HG03280 (cell line): ENCODE data around the gene ARHGAP12.
"Not testable (repeated sequence)": the region's sequence is repeated elsewhere in the genome, so short reads cannot be mapped to it uniquely, and the experiment has no call there.

Source experiments
- ATAC-seq: cut with Tn5 transposase; IDR thresholded peaks from one replicate; pipeline ENCODE4 v1.9.1; 2021; ENCODE audit warnings: mild to moderate bottlenecking, moderate library complexity; ENCODE audit not compliant: unreplicated experiment

Gene ARHGAP12

DNA sequence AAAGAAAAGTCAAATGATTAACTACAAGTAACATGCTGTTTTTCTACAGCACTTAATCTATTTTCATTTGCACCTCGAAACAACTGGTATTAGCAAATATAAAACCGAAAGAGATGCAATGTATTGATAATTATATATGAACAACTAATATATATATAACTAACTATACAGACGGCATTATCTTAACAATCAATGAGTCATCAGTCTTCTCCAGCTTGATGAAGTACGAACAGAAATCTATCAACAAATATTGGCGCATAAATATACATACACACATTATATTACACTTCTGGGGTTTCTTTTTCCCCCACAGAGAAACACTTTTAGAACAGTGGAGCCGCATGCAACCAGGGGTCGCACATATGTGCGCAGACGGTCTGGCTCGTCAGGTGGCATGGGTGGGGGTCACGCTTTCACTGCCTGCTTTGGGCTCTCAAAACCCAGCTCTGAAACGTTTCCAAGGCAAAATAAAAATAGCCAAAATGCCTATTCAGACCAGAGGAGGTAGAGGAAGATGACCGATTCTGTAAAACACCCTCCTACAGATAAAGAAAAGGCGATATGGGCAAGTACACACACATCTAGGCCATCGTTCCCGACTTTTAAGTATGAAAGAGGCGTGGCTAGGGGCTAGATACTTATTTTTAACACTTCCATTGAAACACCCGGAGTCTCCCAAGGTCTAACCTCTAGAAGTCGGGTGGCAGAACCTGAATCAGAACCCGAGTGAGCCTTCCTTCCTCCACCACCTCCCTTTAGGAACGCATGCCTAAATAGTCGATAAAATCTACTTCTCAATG lies 1.7 kb downstream of the ARHGAP12 start:
- ATAC-seq, result no peak

DNA sequence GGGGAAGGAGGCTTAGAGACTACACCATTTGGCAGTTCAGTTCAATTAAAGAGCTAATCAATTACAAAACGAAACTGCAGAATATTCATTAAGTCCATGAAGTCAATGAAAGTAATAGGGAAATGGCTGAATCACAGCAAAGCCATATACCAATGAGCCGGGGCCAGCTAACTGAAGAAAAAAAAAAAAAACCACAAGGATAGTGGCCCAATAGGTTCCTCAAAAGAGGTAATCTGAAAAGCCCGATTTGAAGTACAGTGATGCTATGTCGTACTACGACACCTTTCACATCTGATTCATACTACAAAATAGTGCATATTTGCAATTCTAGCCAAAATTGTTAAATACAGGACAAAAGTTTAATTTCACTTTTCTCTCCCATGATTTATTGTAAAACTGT lies 2.5 kb downstream of the ARHGAP12 start:
- no peak for ATAC-seq

DNA sequence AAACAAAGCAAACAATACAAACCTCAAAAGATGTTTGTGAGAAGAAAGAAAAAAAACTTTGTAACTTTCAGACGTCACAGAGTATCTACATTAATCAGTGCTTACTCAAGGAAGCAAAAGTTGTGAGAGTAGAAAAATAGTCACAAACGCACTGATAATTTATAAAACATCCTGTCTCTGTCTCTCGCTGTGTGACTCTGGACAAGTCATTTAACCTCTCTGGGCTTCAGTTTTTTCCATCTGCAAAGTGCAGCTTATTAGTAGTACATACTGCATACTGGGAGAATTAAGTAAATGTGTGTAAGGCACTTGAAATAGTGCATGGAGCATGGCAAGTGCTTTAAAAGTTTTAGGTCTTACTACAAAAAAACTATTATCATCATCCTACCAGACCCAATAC lies 3.8 kb downstream of the ARHGAP12 start:
- no peak for ATAC-seq

GRCh38 chr10:31923389-31923788 lies 5.2 kb downstream of the ARHGAP12 start:
- no peak for ATAC-seq

- ATAC-seq, result peak; percentile 66
Observed at GRCh38 chr10:31921031-31921430, 7.6 kb downstream of the ARHGAP12 start.

- ATAC-seq, result peak; percentile 65
Observed at GRCh38 chr10:31920538-31920937, 8.1 kb downstream of the ARHGAP12 start.

- ATAC-seq, result no peak
Observed at GRCh38 chr10:31918671-31919409, 9.8 kb downstream of the ARHGAP12 start.

DNA sequence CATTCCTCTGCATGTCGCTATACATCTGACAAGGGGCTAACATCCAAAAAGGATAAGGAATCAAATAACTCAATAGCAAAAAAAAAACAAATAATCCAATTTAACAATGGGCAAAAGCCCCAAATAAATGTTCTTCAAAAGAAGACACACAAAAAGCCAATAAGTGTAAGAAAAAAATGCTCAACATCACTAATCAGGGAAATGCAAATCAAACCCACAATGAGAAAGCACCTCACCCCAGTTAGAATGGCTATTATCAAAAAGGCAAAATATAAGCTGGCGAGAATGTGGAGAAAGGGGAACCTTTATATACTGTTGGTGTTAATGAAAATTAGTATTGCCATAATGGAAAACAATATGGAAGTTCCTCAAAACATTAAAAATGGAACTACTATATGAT lies 14.3 kb downstream of the ARHGAP12 start:
- no peak for ATAC-seq

- no peak for ATAC-seq
Observed at GRCh38 chr10:31912898-31913850, 15.5 kb downstream of the ARHGAP12 start.

DNA sequence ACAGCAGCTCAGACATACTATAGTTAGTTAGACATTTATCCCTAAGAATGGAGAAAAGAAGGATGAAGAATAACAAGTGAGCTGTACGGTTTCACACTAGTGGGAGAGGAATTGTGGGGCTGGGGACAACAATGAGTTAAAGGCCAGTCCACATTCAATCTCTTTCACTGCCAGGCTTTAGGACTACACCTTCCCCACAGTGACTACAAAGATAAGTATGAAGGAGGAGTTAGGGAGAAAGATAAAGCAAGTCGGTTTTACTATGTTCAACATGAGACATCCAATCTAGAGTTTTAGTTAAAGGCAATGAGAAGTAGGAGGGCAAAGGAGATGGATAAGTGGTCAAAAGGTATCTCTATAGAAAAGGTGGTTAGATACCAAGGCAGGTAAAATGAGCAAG lies 16.3 kb downstream of the ARHGAP12 start:
- ATAC-seq, result no peak

DNA sequence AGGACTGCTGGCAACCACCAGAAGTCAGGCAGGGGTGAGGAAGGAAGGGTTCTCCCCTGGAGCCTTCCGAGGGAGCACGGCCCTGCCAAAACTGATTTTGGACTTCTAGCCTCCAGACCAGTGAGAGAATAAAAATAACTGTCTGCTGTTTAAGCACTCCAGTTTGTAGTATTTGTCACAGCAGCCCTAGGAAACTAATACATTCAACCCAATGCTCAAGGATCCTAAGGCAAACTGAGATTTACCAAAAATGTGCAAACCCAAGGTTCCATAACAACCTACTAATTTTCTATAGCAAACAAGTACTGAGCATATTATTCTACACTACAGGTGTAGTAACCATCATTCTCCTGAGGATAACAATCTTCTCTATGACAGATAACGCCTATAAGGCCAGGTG lies 18.6 kb downstream of the ARHGAP12 start:
- ATAC-seq, result no peak

DNA sequence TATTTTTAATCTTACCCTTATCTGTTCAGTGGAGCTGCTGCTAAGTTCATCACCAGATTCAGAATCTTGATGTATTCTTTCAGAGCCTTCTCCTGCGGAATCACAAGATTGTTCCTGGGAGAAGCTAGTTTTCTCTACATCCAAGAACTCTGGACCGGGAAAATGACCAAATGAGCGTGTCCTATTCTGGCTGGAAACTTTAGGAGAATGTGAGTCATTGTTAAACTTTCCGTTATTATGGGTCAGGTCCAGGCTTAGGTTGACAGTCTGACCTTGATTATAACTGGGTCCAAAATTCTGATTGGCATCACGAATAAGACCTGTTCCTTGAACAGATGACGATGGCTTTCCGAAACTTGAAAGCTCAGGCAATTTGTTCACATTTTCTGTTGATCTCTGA lies 20.5 kb downstream of the ARHGAP12 start:
- ATAC-seq, result no peak

DNA sequence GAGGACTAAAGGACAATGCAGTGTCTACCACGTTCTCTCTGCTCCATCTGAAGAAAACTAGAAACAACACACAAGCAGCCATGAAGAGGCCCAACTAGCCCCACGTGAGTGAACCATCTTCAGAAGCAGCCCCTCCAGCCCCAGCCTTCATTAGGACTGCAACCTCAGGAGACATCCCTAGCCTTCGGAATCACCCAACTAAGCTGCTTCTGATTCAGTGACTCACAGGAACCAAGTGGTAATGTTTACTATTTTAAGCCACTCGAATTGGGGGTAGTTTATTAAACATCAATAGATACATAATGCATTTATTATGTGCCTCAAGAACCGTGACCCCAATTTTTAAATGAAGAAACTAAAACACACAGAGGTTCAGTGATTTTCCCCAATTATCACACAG lies 22.6 kb downstream of the ARHGAP12 start:
- ATAC-seq, result no peak

GRCh38 chr10:31905586-31905985 lies 23.0 kb downstream of the ARHGAP12 start:
- no peak for ATAC-seq

DNA sequence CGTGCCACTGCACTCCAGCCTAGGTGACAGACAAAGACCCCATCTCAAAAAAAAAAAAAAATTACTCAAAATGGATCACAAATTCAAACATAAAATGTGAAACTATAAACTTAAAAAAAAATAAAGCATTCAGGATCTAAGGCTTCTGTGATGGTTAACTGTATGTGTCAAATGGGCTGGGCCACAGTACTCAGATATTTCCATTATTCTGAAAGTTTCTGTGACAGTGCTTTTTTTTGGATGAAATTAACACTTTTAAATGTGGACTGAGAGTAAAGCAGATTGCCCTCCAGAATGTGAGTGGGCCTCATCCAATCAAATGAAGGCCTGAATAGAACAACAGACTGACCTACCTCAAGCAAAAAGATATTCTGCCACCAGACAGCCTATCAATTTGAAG lies 26.0 kb downstream of the ARHGAP12 start:
- ATAC-seq, result no peak

DNA sequence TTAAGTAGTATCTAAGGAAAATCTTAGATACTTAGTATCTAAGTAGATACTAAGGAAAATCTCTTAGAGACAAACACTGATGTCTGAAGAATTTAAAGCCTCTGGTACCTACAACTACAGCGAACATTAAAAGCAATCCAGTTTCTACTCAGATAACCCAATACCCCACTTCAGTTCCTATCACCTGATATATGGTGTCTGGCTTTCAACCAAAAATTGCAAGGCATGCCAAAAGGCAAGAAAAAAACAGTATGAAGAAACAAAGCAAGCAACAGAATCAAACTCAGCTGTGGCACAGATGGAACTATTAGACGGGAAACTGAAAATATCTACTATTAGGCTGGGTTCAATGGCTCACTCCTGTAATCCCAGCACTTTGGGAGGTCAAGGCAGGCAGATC lies 31.1 kb downstream of the ARHGAP12 start:
- ATAC-seq, result no peak

GRCh38 chr10:31896968-31897384 lies 31.7 kb downstream of the ARHGAP12 start:
- ATAC-seq, result no peak

DNA sequence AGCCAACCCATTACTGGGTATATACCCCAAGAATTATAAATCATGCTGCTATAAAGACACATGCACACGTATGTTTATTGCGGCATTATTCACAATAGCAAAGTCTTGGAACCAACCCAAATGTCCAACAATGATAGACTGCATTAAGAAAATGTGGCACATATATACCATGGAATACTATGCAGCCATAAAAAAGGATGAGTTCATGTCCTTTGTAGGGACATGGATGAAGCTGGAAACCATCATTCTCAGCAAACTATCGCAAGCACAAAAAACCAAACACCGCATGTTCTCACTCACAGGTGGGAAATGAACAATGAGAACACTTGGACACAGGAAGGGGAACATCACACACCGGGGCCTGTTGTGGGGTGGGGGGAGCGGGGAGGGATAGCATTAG lies 32.9 kb downstream of the ARHGAP12 start:
- ATAC-seq, result not testable (repeated sequence)

- no peak for ATAC-seq
Observed at GRCh38 chr10:31888442-31888841, 40.2 kb downstream of the ARHGAP12 start.

DNA sequence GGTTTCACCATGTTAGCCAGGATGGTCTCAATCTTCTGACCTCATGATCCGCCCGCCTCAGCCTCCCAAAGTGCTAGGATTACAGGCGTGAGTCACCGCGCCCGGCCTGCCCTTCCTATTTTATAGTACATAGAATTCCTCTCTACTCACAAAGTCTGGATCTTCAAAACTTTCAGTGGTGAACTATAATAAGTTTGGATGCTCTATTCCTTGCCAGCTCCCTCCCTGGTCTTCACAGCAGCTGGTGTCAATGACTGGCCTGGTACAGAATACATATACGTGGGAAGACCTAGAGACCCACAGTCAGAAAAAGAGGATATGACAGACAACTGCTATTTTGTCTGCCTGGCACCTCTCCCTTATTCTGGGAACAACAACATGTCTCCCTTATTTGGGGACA lies 40.8 kb downstream of the ARHGAP12 start:
- no peak for ATAC-seq

DNA sequence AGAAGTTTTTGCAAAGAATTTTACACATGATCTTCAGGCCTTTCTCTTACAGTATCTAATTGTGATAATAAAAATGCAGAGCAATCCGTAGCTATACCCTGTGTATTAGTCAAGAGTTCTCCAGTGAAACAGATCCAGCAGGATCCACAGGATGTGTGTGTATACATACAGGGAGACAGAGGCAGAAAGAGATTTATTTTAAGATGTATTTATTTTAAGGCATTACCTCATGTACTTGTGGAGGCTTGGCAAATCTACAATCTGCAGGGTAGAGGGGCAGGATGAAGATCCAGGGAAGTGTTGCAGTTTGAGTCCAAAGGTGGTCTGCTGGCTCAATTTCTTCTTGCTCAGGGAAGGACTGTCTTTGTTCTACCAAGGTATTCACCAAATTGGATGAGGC lies 41.7 kb downstream of the ARHGAP12 start:
- no peak for ATAC-seq
